Fibroblast of mammary gland (primary cell): Measurements from ENCODE around the gene INPPL1.

Experiments
- DNase-seq: peaks from one replicate; pipeline ENCODE4 v3.0.0-alpha.2; 2010; ENCODE audit warnings: low read depth
- H3K4me3 ChIP-seq: 2 replicates; pipeline ENCODE4 v1.5.1; 2011; ENCODE audit warnings: low read depth, mild to moderate bottlenecking, low read length, moderate library complexity; ENCODE audit not compliant: control insufficient read depth
- CTCF ChIP-seq: conservative IDR thresholded peaks from 2 replicates; pipeline ENCODE4 v1.5.1; 2011; ENCODE audit warnings: low read depth, low read length, inconsistent platforms; ENCODE audit not compliant: control insufficient read depth, insufficient read depth

Gene INPPL1

DNA sequence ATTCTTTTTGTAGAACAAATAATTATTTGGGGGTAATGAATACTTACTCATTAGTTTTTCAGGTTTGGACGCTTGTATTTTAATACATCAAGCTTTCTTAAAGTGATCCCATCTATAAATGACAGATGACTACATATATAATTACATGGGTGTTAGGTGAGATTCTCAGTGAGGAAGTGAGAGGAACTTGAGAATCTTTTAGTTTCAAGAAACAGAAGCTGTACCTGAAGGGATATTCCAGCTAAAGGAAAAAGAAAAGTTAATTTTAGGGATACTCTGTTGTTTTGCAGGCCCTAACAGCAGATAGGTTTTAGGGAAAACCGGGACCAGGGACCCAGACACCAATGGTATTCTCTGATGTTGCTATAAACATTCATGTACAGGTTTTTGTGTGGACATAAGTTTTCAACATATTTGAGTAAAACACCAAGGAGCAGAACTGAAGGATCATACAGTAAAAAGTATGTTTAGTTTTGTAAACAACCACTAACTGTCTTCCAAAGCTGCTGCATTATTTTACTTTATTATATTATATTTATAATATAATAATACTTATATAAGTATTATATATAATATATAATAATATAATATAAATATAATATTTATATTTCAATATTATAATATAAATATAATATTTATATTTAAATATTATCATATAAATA is 43.5 kb downstream of the INPPL1 start:
- TF ChIP-seq CTCF = no peak
- no peak for DNase-seq
- no peak overlapping the region for H3K4me3 ChIP-seq

DNA sequence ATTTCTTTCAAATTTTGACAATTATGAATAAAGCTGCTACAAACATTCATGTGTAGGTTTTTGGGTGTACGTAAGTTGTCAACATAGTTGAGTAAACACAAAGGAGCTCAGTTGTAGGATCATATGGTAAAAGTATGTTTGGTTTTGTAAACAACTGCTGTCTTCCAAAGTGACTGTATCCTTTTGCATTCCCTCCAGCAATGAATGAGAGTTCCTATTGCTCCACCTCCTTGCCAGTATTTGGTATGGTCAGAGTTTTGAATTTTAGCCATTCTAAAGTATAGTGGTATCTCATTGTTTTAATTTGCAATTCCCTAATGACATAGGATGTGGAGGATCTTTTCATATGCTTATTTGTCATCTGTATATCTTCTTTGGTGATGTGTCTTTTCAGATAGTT is 47.4 kb downstream of the INPPL1 start:
- H3K4me3 ChIP-seq = no peak overlapping the region
- no peak for DNase-seq
- TF ChIP-seq CTCF = no peak

GRCh38 chr11:72274435-72274834 is 49.9 kb downstream of the INPPL1 start:
- peak; percentile 40 for DNase-seq
- no peak overlapping the region for H3K4me3 ChIP-seq
- no peak for TF ChIP-seq CTCF

DNA sequence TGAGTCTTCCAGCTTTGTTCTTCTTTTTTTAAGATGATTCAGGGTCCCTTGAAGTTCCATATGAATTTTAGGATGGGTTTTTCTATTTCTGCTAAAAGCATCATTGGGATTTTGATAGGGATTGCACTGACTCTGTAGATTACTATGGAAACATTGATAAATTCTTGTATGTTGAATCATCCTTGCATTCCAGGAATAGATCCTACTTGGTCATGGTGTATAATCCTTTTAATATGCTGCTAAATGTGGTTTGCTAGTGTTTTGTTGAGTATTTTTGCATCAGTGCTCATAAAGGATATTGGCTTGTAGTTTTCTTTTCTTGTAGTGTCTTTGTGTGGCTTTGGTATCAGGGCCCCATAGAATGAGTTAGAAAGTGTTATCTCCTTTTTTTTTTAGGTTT is 54.3 kb downstream of the INPPL1 start:
- no peak overlapping the region for H3K4me3 ChIP-seq
- TF ChIP-seq CTCF = no peak
- peak; percentile 62 for DNase-seq

- TF ChIP-seq CTCF = no peak
- no peak for DNase-seq
- H3K4me3 ChIP-seq = no peak overlapping the region
Observed at GRCh38 chr11:72280037-72280436, 55.5 kb downstream of the INPPL1 start.

GRCh38 chr11:72280726-72281315 is 56.3 kb downstream of the INPPL1 start:
- no peak for DNase-seq
- TF ChIP-seq CTCF = no peak
- H3K4me3 ChIP-seq = no peak overlapping the region

GRCh38 chr11:72283947-72284346 is 59.4 kb downstream of the INPPL1 start:
- no peak for TF ChIP-seq CTCF
- no peak overlapping the region for H3K4me3 ChIP-seq
- no peak for DNase-seq
